Endothelial cell of umbilical vein (primary cell): ENCODE data around the gene B3GAT1.

Source experiments
- EZH2 ChIP-seq: IDR thresholded peaks from 2 replicates; pipeline ENCODE4 v1.6.1; 2012; ENCODE audit warnings: borderline replicate concordance, low read depth, mild to moderate bottlenecking, moderate library complexity, low read length, inconsistent platforms; ENCODE audit not compliant: severe bottlenecking
- FOS ChIP-seq: IDR thresholded peaks from 2 replicates; pipeline ENCODE4 v1.6.1; 2011; ENCODE audit warnings: mild to moderate bottlenecking, low read length, moderate library complexity, borderline replicate concordance; ENCODE audit not compliant: insufficient read depth
- JUN ChIP-seq: IDR thresholded peaks from 2 replicates; pipeline ENCODE4 v1.6.1; 2011; ENCODE audit warnings: borderline replicate concordance, low read depth; ENCODE audit not compliant: insufficient read length, insufficient read depth
- MYC ChIP-seq: IDR thresholded peaks from one replicate; pipeline ENCODE4 v1.6.1; 2011; ENCODE audit warnings: mild to moderate bottlenecking, low read depth, low read length
- POLR2A ChIP-seq: IDR thresholded peaks from 2 replicates; pipeline ENCODE4 v1.6.1; 2012; ENCODE audit warnings: low read depth, mild to moderate bottlenecking, control low read depth, low read length
- POLR2AphosphoS5 ChIP-seq: IDR thresholded peaks from 2 replicates; pipeline ENCODE4 v1.6.1; 2012; ENCODE audit warnings: low read depth, mild to moderate bottlenecking, control low read depth, low read length, moderate library complexity; ENCODE audit not compliant: insufficient read depth
- TF ChIP-seq, protein P1 (sequence below), 2 donors: IDR thresholded peaks; 1 replicate in 1 of 2; 2 replicates in 1 of 2; pipeline ENCODE4 v1.5.1; 2011; ENCODE audit warnings: low read length in 2 of 2, mild to moderate bottlenecking in 2 of 2, moderate library complexity in 2 of 2, control low read depth in 1 of 2, inconsistent platforms in 1 of 2, low read depth in 1 of 2; ENCODE audit not compliant: insufficient read depth in 1 of 2; ENCODE audit errors: extremely low read depth in 1 of 2
- TF ChIP-seq, protein P2 (sequence below): IDR thresholded peaks from 2 replicates; pipeline ENCODE4 v1.6.1; 2011; ENCODE audit not compliant: insufficient read depth, insufficient read length

DNA sequence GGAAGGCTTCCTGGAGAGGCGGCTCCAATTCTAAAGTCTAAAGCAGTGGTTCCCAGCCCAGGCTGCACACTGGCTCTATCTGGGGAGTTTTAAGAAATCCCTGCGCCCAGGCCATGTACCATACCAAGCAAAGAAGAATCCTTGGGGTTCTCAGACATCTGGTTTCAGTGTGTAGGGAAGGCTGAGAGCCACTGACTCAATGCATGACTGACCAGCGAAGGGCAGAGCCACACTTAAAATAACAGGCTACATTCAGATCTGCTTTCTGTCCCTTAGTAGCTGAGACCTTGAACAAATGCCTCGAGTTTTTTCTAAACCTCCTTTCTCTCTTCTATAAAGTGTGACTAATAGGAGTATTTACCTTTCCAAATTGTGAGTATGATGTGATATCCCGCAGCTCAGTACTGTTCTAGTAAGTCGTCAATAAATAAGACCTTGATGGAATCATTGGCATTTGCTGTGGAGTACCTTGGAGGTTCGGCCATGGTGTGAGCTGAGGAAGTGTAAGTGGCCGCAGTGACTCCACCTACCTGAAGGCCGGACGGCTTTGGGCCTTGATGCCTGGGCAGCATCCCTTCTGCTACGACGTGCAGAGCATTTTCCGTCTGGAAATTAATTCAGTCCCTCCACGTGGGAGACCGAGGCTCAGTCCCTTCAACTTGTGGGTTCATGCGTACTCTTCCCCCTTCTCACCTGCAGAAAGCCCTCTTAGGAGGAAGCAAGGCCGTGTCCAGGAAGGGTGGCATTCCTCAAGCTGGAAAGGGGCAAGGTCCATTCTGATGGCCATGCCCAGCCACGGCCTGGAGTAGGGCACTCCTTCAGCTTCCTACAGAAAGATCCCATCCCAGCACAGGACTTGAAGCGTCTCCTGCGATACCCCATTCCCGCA is 55.1 kb downstream of the B3GAT1 start:
- TF ChIP-seq EZH2 (no peak), POLR2A (no peak), JUN (no peak), MYC (no peak), POLR2AphosphoS5 (no peak), FOS (no peak)
- TF ChIP-seq, protein P1, sequence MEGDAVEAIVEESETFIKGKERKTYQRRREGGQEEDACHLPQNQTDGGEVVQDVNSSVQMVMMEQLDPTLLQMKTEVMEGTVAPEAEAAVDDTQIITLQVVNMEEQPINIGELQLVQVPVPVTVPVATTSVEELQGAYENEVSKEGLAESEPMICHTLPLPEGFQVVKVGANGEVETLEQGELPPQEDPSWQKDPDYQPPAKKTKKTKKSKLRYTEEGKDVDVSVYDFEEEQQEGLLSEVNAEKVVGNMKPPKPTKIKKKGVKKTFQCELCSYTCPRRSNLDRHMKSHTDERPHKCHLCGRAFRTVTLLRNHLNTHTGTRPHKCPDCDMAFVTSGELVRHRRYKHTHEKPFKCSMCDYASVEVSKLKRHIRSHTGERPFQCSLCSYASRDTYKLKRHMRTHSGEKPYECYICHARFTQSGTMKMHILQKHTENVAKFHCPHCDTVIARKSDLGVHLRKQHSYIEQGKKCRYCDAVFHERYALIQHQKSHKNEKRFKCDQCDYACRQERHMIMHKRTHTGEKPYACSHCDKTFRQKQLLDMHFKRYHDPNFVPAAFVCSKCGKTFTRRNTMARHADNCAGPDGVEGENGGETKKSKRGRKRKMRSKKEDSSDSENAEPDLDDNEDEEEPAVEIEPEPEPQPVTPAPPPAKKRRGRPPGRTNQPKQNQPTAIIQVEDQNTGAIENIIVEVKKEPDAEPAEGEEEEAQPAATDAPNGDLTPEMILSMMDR (IDR thresholded peaks at IDR 0.05; ENCODE audit: extremely low read depth in 1 of 2, insufficient read depth in 1 of 2, low read depth in 1 of 2, low read length in 2 of 2), result no peak
- TF ChIP-seq, protein P2, sequence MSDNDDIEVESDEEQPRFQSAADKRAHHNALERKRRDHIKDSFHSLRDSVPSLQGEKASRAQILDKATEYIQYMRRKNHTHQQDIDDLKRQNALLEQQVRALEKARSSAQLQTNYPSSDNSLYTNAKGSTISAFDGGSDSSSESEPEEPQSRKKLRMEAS, result no peak
